Stimulated activated naive CD4-positive, alpha-beta T cell (primary cell): ENCODE measurements around the gene SLC11A1.

ENCODE experiments used
- DNase-seq, 6 experiments: peaks; one replicate each; lab custom pipeline; 2025; lab: John Stamatoyannopoulos, UW

Gene SLC11A1

GRCh38 chr2:218393750-218394290 lies 11.7 kb downstream of the SLC11A1 start:
- no peak for DNase-seq

GRCh38 chr2:218394298-218395089 lies 12.4 kb downstream of the SLC11A1 start:
- no peak for DNase-seq

GRCh38 chr2:218395090-218395444 lies 13.0 kb downstream of the SLC11A1 start:
- no peak for DNase-seq

GRCh38 chr2:218395456-218395825 lies 13.4 kb downstream of the SLC11A1 start:
- no peak for DNase-seq

- DNase-seq, result peak; percentile 92 to 99 (median 94)
Observed at GRCh38 chr2:218395826-218396687, 14.0 kb downstream of the SLC11A1 start.

GRCh38 chr2:218396688-218397462 lies 14.8 kb downstream of the SLC11A1 start:
- peak; percentile 53 to 92 (median 78) for DNase-seq

- peak in 1 of 6 experiments; percentile 54 for DNase-seq
Observed at GRCh38 chr2:218397463-218397819, 15.4 kb downstream of the SLC11A1 start.

GRCh38 chr2:218397820-218398436 lies 15.9 kb downstream of the SLC11A1 start:
- peak in 4 of 6 experiments; percentile 30 to 72 (median 49) for DNase-seq

- peak; percentile 51 to 82 (median 70) for DNase-seq
Observed at GRCh38 chr2:218398437-218399390, 16.6 kb downstream of the SLC11A1 start.

- DNase-seq, result peak; percentile 84 to 93 (median 88)
Observed at GRCh38 chr2:218399391-218400166, 17.5 kb downstream of the SLC11A1 start, which contains the start of gene CTDSP1. Gene CTDSP1 (plus strand): TSS chr2:218399868. CDS start chr2:218400091, 223 bp downstream.

- peak; percentile 40 to 63 (median 56) for DNase-seq
Observed at GRCh38 chr2:218400167-218400929, 18.3 kb downstream of the SLC11A1 start.

GRCh38 chr2:218400930-218401881 lies 19.1 kb downstream of the SLC11A1 start:
- no peak for DNase-seq

- DNase-seq, result no peak
Observed at GRCh38 chr2:218401890-218402289, 19.8 kb downstream of the SLC11A1 start.

GRCh38 chr2:218402491-218402901 lies 20.4 kb downstream of the SLC11A1 start:
- no peak for DNase-seq

- DNase-seq, result no peak
Observed at GRCh38 chr2:218402911-218403411, 20.9 kb downstream of the SLC11A1 start.

- no peak for DNase-seq
Observed at GRCh38 chr2:218403810-218404209, 21.7 kb downstream of the SLC11A1 start.

GRCh38 chr2:218404351-218405085 lies 22.4 kb downstream of the SLC11A1 start:
- DNase-seq, result no peak
